Fibroblast of the aortic adventitia (primary cell): ENCODE measurements around the gene RPS19. TPM values are rescaled to one million over a fixed set of nuclear protein-coding genes. Genes with fewer than 3 reads are reported as not detected.

Experiments used
- DNase-seq: peaks from one replicate; pipeline ENCODE4 v3.0.0-alpha.2; 2010; ENCODE audit warnings: low read depth
- H3K4me3 ChIP-seq: 2 replicates; pipeline ENCODE4 v1.5.1; 2011; ENCODE audit warnings: low read depth, mild to moderate bottlenecking, control low read depth, low read length, moderate library complexity
- total RNA-seq: library from RNA; depleted of rRNA; stranded (reverse); fragments of >200 nt; gene quantifications from 2 replicates; pipeline ENCODE4 v1.2.3, GENCODE V29; 2012; ENCODE audit warnings: low replicate concordance
- TF ChIP-seq, protein P1 (sequence below): IDR thresholded peaks from 2 replicates; pipeline ENCODE4 v1.5.1; 2011; ENCODE audit warnings: mild to moderate bottlenecking, low read length, control low read depth, inconsistent platforms; ENCODE audit not compliant: insufficient read depth

Gene RPS19
- total RNA-seq, 1 donor: 1,080 TPM

- TF ChIP-seq, protein P1, sequence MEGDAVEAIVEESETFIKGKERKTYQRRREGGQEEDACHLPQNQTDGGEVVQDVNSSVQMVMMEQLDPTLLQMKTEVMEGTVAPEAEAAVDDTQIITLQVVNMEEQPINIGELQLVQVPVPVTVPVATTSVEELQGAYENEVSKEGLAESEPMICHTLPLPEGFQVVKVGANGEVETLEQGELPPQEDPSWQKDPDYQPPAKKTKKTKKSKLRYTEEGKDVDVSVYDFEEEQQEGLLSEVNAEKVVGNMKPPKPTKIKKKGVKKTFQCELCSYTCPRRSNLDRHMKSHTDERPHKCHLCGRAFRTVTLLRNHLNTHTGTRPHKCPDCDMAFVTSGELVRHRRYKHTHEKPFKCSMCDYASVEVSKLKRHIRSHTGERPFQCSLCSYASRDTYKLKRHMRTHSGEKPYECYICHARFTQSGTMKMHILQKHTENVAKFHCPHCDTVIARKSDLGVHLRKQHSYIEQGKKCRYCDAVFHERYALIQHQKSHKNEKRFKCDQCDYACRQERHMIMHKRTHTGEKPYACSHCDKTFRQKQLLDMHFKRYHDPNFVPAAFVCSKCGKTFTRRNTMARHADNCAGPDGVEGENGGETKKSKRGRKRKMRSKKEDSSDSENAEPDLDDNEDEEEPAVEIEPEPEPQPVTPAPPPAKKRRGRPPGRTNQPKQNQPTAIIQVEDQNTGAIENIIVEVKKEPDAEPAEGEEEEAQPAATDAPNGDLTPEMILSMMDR: no peak
- no peak for DNase-seq
- no peak overlapping the region for H3K4me3 ChIP-seq
Measured at GRCh38 chr19:41902594-41902993, 42.5 kb downstream of the RPS19 start.

GRCh38 chr19:41903193-41903953 is 43.3 kb downstream of the RPS19 start:
- TF ChIP-seq, protein P1: no peak
- H3K4me3 ChIP-seq: no peak overlapping the region
- no peak for DNase-seq

GRCh38 chr19:41904118-41904870 is 44.2 kb downstream of the RPS19 start:
- no peak for DNase-seq
- H3K4me3 ChIP-seq: no peak overlapping the region
- TF ChIP-seq, protein P1: no peak

DNA sequence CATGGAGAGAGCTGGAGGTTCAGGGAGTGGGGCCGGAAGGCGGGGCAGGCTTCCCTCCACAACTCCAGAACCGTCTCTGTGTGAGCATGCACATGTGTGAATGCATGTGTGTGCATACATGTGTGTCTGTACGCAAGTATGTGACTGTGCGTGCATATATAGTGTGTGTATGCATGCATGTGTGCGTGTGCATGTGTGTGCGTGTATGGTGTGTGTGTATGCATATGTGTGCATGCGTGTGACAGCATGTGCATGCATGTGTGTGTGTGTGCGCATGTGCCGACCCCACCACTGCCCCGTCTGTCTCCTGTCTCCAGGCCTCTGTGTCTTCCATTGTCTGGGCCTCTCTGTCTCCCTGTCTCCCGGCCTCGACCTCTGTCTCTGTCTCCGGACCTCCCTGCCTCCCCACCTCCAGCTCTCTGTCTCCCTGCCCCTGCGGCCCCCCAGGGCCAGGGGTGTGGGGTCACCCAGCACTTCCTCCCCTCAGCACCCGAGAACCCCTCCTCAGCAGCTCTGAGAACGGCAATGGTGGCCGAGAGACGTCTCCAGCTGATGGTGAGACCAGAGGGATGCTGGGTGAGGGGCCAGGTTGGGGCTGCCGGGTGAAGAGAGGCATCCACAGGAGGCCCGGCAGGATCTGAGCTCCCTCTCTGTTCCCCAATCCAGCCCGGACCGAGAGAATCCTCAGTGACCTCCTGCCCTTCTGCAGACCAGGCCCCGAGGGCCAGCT is 45.4 kb downstream of the RPS19 start:
- TF ChIP-seq, protein P1: no peak
- no peak for DNase-seq
- H3K4me3 ChIP-seq: no peak overlapping the region

DNA sequence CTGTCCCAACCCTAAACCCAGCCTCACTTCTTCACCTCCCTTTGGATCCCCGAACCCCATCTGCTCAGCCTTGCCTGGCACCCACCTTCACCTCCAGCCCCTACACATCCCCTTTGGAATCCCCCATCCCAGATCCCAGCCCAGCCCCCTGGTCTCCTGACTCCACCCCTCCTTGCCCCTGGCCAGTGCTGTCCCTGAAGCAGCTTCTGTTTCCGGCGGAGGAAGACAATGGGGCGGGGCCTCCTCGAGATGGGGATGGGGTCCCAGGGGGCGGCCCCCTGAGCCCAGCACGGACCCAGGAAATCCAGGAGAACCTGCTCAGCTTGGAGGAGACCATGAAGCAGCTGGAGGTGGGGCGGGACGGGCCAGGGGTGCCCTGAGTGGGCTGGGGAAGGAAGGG is 46.2 kb downstream of the RPS19 start:
- H3K4me3 ChIP-seq: no peak overlapping the region
- TF ChIP-seq, protein P1: no peak
- no peak for DNase-seq

DNA sequence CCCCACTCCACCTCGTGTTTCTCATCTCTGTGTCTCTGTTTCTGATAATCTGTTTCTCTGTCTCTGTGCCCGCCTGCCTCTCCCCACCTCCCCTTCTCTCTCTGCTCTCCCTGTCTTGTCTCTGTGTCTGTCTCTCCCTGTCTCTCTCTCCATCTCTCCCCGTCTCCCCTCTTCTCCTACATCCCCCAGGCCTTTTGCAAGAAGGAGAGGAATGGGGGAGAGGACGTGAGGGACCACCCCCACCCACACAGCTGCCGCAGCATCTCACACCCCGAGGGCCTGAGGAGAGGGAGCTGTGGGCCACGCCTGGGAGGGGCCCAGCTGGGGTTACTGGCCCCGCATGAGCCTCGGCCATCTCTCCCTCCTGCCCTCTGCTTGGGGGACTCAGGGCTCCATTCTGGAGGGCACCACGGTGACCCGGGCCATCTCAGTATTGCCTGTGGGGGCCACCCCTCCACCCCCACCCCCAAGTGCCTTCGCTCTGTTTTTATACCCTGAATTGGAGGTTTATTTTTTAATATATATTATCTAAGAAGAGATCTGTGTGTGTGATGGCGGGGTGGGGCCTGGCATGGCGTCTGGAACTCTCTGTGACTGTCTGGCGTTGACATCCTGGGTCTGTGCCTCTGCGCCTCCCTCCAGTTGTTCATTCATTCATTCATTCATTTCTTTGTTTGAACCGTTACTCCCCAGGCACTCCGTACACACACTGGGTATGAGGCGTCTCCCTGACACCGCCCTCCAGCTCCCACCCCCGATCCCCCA is 47.0 kb downstream of the RPS19 start:
- TF ChIP-seq, protein P1: no peak
- H3K4me3 ChIP-seq: no peak overlapping the region
- no peak for DNase-seq
